Ureter (tissue), 1 donor: ENCODE data around the gene STEAP3. TPM values are rescaled to one million over a fixed set of nuclear protein-coding genes. Genes with fewer than 3 reads are reported as not detected.
"Not testable (repeated sequence)": the region's sequence is repeated elsewhere in the genome, so short reads cannot be mapped to it uniquely, and the experiment has no call there.

ENCODE experiments used
- DNase-seq: peaks from one replicate; pipeline ENCODE4 v3.0.0-alpha.2; 2020; ENCODE audit warnings: low spot score
- total RNA-seq: library from RNA; stranded (reverse); gene quantifications from one replicate; pipeline ENCODE4 v1.2.4, GENCODE V29; 2023
- donor health status: DM: yes; HTN: yes; CAD: no.

STEAP3 gene
- total RNA-seq, 1 donor from 2014 or later: 40.7 TPM

GRCh38 chr2:119261493-119262225 is 38.0 kb downstream of the STEAP3 start:
- DNase-seq: no peak

- DNase-seq: no peak
Observed at GRCh38 chr2:119263025-119263424, 39.4 kb downstream of the STEAP3 start.

DNA sequence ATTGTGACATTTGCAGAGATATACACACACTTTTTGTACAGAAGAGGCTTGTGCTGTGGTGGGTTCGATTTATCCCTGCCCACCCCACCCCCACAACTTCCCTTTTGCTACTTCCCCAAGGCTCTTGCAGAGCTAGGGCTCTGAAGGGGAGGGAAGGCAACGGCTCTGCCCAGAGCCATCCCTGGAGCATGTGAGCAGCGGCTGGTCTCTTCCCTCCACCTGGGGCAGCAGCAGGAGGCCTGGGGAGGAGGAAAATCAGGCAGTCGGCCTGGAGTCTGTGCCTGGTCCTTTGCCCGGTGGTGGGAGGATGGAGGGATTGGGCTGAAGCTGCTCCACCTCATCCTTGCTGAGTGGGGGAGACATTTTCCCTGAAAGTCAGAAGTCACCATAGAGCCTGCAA is 40.0 kb downstream of the STEAP3 start:
- DNase-seq: no peak

DNA sequence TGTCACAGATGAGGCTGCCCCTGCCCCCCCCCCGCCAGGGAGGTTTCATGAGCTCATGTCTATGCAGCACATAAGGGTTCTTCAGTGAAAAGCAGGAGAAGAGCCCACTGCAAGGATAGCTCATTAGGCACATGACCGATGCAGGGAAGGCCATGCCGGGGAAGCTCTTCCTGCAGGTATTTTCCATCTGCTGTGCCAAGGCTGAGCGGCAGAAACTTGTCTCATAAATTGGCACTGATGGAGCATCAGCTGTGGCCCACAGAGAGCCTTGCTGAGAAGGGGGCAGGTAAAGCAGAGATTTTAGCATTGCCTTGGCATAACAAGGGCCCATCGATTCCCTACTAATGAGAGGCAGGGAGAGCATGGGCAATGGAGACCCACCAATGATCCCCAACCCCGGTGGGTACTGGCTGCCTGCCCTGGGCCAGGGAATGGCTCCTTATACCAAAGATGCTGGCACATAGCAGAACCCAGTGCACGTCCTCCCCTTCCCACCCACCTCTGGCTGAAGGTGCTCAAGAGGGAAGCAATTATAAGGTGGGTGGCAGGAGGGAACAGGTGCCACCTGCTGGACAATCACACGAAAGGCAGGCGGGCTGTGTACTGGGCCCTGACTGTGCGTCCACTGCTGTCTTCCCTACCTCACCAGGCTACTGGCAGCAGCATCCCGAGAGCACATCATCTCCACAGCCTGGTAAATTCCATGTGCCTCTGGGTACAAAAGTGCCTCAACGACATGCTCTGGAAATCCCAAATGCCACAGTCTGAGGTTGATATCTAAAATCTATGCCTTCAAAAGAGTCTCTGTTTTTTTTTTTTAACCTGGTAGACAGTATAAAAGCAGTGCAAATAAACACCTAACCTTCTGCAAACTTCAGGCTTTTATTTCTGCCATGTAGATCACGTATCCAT is 41.4 kb downstream of the STEAP3 start:
- no peak for DNase-seq

- no peak for DNase-seq
Observed at GRCh38 chr2:119265693-119266066, 42.0 kb downstream of the STEAP3 start.

DNA sequence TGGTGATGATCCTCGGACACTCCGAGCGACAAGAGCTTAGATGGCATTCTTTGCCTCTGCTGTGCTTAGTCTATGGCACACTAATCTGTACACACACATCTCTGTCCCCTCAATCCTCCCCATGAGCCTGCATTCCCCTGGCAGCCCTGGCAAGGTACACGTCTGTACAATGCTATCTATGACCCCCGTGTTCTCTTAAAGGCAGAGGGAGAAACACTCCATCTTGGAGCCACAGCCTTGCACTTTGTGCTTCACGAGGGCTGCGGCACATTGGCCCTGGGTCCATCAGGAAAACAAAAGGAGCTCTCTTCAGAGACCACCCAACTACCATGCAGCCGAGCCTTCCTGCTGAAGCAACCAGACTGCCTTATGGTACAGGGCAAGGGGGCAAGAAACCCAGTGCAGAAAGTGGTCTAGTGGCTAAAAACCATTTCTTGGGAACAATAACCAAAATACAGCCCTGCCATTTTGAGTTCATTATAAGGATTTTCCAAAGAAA is 42.5 kb downstream of the STEAP3 start:
- no peak for DNase-seq

- DNase-seq: no peak
Observed at GRCh38 chr2:119267604-119268003, 44.0 kb downstream of the STEAP3 start.

DNA sequence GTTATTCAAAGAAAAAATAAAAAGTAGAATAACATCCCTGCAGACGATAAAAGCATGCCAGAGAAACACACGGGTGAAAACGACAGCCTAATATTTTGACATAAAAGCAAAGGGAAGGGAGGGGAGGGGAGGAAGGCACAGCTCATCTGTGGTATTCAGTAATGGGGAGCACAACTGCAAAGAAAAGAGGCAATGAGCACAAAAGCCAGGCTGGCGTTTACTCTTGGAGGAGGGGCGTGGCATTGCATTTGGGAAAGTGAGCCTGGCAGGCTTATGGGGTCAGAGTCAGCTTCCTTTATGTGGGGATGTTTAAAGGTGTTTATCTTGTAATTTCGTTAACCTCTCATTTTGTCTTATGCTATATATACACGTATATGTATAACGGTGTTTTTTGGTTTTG is 53.2 kb downstream of the STEAP3 start:
- DNase-seq: no peak

DNA sequence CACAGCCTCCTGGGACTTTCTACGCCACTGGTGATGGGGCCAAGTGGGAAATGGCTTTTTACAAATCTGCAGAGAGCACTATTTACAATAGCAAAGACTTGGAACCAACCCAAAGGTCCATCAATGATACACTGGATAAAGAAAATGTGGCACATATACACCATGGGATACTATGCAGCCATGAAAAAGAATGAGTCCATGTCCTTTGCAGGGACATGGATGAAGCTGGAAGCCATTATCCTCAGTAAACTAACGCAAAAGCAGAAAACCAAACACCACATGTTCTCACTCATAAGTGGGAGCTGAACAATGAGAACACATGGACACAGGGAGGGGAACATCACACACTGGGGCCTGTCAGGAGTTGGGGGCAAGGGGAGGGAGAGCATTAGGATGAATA is 54.8 kb downstream of the STEAP3 start:
- DNase-seq: not testable (repeated sequence)

GRCh38 chr2:119278946-119279345 is 55.3 kb downstream of the STEAP3 start:
- DNase-seq: no peak

GRCh38 chr2:119279666-119280065 is 56.0 kb downstream of the STEAP3 start:
- DNase-seq: no peak

GRCh38 chr2:119280680-119281079 is 57.0 kb downstream of the STEAP3 start:
- no peak for DNase-seq

- DNase-seq: no peak
Observed at GRCh38 chr2:119282146-119282995, 58.7 kb downstream of the STEAP3 start.

DNA sequence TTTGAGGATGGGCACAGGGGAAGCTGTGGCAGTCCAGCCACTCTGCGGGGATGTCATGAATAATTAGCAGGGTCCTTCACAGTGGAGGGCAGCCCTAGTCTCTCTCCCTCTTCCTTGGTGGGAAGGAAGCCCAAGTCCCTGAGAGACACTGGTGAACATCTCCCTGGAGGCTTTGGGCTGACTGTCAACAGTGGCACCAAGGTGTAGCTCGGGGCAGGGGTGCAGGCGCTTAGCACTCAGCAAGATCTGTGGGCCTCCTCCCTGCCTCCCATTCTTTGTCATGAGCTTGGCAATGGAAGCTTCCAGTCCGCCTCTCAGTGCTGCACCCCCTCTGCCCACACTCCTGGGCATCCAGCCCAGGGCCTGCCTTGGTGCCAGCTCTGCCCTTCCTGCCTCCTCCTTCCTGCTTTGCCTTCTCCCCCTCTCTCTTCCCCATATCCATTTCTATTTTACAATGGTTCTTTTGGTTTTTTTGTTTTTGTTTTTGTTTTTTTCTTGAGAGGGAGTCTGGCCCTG is 59.4 kb downstream of the STEAP3 start:
- no peak for DNase-seq

DNA sequence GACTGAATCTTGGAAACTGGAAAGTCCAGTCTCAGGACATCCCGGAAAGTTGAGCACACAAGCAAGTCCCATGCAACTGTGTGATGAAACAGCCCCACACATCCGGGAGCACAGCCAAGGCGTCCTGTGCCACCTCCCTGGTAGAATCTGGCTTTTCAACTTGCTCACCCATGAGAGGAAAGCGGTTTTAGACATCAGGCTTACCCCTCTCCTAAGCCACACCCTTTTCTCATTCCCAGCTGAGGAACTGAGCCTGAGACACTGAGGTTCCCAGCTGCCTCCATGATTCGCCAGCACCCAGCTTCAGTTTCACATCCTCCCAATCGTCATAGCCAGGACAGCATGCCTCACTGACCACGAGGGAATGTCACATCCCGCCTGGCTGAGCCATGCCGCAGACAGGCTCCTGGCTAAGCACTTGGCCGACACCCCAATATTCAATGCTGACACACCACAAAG is 60.3 kb downstream of the STEAP3 start:
- peak; percentile 66 for DNase-seq

DNA sequence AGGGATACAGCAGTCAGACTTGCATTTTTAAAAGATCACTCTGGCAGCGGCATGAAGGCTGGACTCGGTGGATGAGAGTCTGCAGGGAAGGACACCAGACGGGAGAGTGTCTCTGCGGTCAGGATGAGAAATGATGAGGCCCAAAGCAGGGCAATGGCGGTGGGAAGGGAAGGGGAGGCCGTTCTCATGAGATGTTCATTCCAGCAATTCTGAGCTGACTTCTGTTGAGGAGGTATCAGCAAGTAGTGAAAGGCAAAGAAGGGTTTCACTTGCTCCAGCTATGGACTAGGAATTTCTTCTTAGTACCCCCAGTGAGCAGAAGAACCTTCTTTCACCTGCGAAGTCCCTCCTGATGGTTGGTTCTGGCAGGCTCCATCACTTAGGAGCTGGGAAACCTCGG is 63.0 kb downstream of the STEAP3 start:
- DNase-seq: no peak

GRCh38 chr2:119288576-119288975 is 64.9 kb downstream of the STEAP3 start:
- no peak for DNase-seq

DNA sequence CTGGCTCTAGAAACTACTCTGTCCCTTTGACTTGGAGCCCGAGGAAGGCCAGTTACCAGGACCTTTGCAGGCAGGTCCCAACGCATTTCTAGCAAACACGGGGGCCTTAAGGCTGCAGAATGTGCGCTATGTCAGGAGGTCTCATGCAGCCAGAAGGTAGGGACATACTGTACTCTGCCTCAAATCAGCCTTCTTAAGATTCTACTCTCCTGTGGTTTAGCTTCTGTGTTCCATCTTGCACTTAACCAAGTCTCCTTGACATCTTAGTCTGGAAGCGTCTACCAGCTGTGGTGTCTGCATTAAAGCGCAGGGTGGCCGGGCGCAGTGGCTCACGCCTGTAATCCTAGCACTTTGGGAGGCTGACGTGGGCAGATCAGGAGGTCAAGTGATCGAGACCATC is 65.5 kb downstream of the STEAP3 start:
- DNase-seq: no peak

DNA sequence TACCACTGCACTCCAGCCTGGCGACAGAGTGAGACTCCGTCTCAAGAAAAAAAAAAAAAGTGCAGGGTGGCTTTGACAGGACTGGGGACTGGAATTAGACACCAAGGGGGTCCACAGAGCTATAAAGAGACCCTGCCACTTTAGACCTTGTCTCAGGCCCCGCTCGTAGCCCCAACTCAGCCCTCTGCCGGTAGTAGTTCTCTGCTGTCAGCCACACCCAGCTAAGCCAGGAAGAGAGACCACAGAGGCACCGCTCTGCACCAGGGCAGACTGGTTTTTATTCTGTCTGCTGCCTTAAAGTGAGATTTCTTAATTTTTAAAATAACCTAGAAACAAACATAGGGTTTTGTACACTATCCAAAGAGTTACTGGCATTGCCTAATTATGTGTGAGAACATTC is 66.0 kb downstream of the STEAP3 start:
- no peak for DNase-seq

- DNase-seq: peak; percentile 90
Observed at GRCh38 chr2:119290859-119291587, 67.4 kb downstream of the STEAP3 start.
